HepG2 (cell line): ENCODE data around the gene ACTN1. TPM values are rescaled to one million over a fixed set of nuclear protein-coding genes. Genes with fewer than 3 reads are reported as not detected.

Experiments used
- ATAC-seq: fragments of 200-7000 bp; cut with Tn5 transposase; 3 replicates; pipeline ENCODE4 v1.9.1; 2020; ENCODE audit warnings: mild to moderate bottlenecking, moderate library complexity
- BruUV-seq: library from RNA; stranded (reverse); fragments of 400-500 nt; replicated peaks from 2 replicates; lab custom pipeline; 2021; lab: Mats Ljungman, UMichigan
- CTCF ChIA-PET: fragments of 300-600 bp; formaldehyde crosslinking; extraction: SDS; loops from one replicate; lab custom pipeline; 2021; ENCODE audit warnings: low total read pairs, inconsistent platforms, low intra/inter-chr PET ratio; lab: Yijun Ruan, JAX
- POLR2A ChIA-PET: fragments of 350-600 bp; sonication (Branson Sonifier 250); formaldehyde crosslinking; loops from one replicate; lab custom pipeline; 2020; ENCODE audit warnings: antibody characterized with exemption, inconsistent platforms; lab: Yijun Ruan, JAX
- DNase-seq: peaks from one replicate; pipeline ENCODE4 v3.0.0-alpha.2; 2015; ENCODE audit warnings: low spot score
- FAIRE-seq: peaks from 3 replicates; lab custom pipeline; 2011; peaks lifted over from hg19 to GRCh38; lab: Jason Lieb, UNC
- H2AFZ ChIP-seq: one replicate; pipeline ENCODE4 v1.6.1; 2011; ENCODE audit warnings: low read length, inconsistent platforms
- H3K27ac ChIP-seq: fragments of 300-600 bp; 3 replicates; pipeline ENCODE4 v1.8.0; 2011; ENCODE audit warnings: mixed run types, mild to moderate bottlenecking, mixed read lengths, low read length, inconsistent platforms; ENCODE audit not compliant: insufficient read depth; ENCODE audit errors: extremely low read length
- H3K27me3 ChIP-seq, 2 experiments: fragments of 200-600 bp in 1 of 2; 2 replicates in 1 of 2; 3 replicates in 1 of 2; pipeline versions ENCODE4 v1.6.0 to v1.8.0; 2011; ENCODE audit warnings: low read length in 2 of 2, mild to moderate bottlenecking in 2 of 2, moderate library complexity in 2 of 2, inconsistent platforms in 1 of 2; ENCODE audit not compliant: insufficient read depth in 2 of 2, control insufficient read depth in 1 of 2
- H3K36me3 ChIP-seq, 2 experiments: fragments of 200-600 bp in 1 of 2; replicated peaks in 1 of 2; 2 replicates in 1 of 2; 3 replicates in 1 of 2; pipeline versions ENCODE4 v1.5.1 to v1.8.0; 2011; ENCODE audit warnings: low read length in 2 of 2, inconsistent platforms in 1 of 2; ENCODE audit not compliant: insufficient read depth in 2 of 2, control insufficient read depth in 1 of 2
- H3K4me1 ChIP-seq: 2 replicates; pipeline ENCODE4 v1.5.1; 2012; ENCODE audit warnings: low read length, inconsistent platforms; ENCODE audit not compliant: insufficient read depth
- H3K4me2 ChIP-seq: 2 replicates; pipeline ENCODE4 v1.6.0; 2011; ENCODE audit warnings: low read depth, low read length, inconsistent platforms
- H3K4me3 ChIP-seq, 3 experiments: fragments of 200-600 bp in 1 of 3; sonication (generic), shearing (Covaris generic) in 1 of 3; replicated peaks in 1 of 3; 2 replicates each; pipeline ENCODE4 v1.5.1; 2011 to 2016; ENCODE audit warnings: low read length in 3 of 3, inconsistent platforms in 2 of 3, low read depth in 2 of 3, mild to moderate bottlenecking in 2 of 3, control low read depth in 1 of 3, mixed read lengths in 1 of 3; ENCODE audit not compliant: insufficient read depth in 1 of 3
- H3K79me2 ChIP-seq: one replicate; pipeline ENCODE4 v1.6.1; 2011; ENCODE audit warnings: low read length, inconsistent platforms; ENCODE audit not compliant: insufficient read depth
- H3K9ac ChIP-seq: 2 replicates; pipeline ENCODE4 v1.6.0; 2011; ENCODE audit warnings: mild to moderate bottlenecking, low read depth, low read length, inconsistent platforms; ENCODE audit not compliant: insufficient read depth
- H3K9me3 ChIP-seq: 2 replicates; pipeline ENCODE4 v1.5.1; 2012; ENCODE audit warnings: mild to moderate bottlenecking, low read length
- H4K20me1 ChIP-seq: 2 replicates; pipeline ENCODE4 v1.6.0; 2011; ENCODE audit warnings: inconsistent platforms, mild to moderate bottlenecking, low read length, moderate library complexity; ENCODE audit not compliant: insufficient read depth
- JUND ChIP-seq: sonication (generic); formaldehyde crosslinking; IDR thresholded peaks from 2 replicates; pipeline ENCODE4 v1.8.0; 2022; ENCODE audit warnings: mild to moderate bottlenecking, missing genetic modification reagents
- LCORL ChIP-seq, 2 experiments: fragments of 450-650 bp in 1 of 2; sonication (generic) in 1 of 2; formaldehyde crosslinking in 1 of 2; IDR thresholded peaks; 2 replicates each; pipeline versions ENCODE4 v1.5.0 to v1.6.1; 2017 to 2020; ENCODE audit warnings: antibody characterized with exemption in 1 of 2, missing genetic modification reagents in 1 of 2
- NFRKB ChIP-seq: fragments of 450-650 bp; IDR thresholded peaks from 2 replicates; pipeline ENCODE4 v1.6.1; 2017
- RBM22 ChIP-seq: fragments of 200-400 bp; formaldehyde crosslinking; optimal IDR thresholded peaks from 2 replicates; pipeline ENCODE3; 2017; ENCODE audit warnings: mild to moderate bottlenecking, low read length, moderate library complexity
- SMAD9 ChIP-seq: sonication (generic); formaldehyde crosslinking; IDR thresholded peaks from 2 replicates; pipeline ENCODE4 v1.5.1; 2020; ENCODE audit warnings: mild to moderate bottlenecking, missing genetic modification reagents
- U2AF1 ChIP-seq: fragments of 200-400 bp; formaldehyde crosslinking; optimal IDR thresholded peaks from 2 replicates; pipeline ENCODE3; 2017; ENCODE audit warnings: mild to moderate bottlenecking, low read depth, low read length
- ZBTB33 ChIP-seq: sonication (generic); formaldehyde crosslinking; IDR thresholded peaks from 2 replicates; pipeline ENCODE4 v1.4.0; 2020; ENCODE audit warnings: missing genetic modification reagents
- ZNF510 ChIP-seq: sonication (generic); formaldehyde crosslinking; IDR thresholded peaks from 2 replicates; pipeline ENCODE4 v1.4.0; 2020; ENCODE audit warnings: low read depth, mild to moderate bottlenecking, missing genetic modification reagents
- ZNF816 ChIP-seq: sonication (generic); formaldehyde crosslinking; IDR thresholded peaks from 2 replicates; pipeline ENCODE4 v1.8.0; 2022; ENCODE audit warnings: missing genetic modification reagents, mild to moderate bottlenecking, borderline replicate concordance
- ZNF879 ChIP-seq: sonication (generic); formaldehyde crosslinking; IDR thresholded peaks from 2 replicates; pipeline ENCODE4 v1.8.1; 2023; ENCODE audit warnings: missing genetic modification reagents
- WGBS: methylation state at CpG from one replicate; pipeline ENCODE4 v1.1.6; 2017; ENCODE audit warnings: low lambda C conversion rate; 5-methylcytosine and 5-hydroxymethylcytosine counted together
- in situ Hi-C: cut with HindIII; loops from 2 replicates; pipeline ENCODE4 v1.10.0; 2017; ENCODE audit warnings: low pct_unique_long_range_greater_than_20kb; ENCODE audit not compliant: extremely low pct_ligation_motif_present
- intact Hi-C: fragments of 100-400 bp; cut with micrococcal nuclease; formaldehyde crosslinking; loops from one replicate; pipeline ENCODE4 v1.10.0; 2022; ENCODE audit not compliant: unreplicated experiment
- polyA plus RNA-seq, 8 experiments: library from polyadenylated mRNA; depleted of rRNA in 3 of 8; stranded (reverse) in 7 of 8; unstranded in 1 of 8; fragments of >200 nt; fragmentation: Illumina TruSeq in 4 of 8; extraction: Trizol in 4 of 8; gene quantifications; 2 replicates each; pipeline versions ENCODE4 v1.2.1 to v1.2.3, GENCODE V29; 2011 to 2016; ENCODE audit warnings: low read depth in 4 of 8, missing spikeins in 1 of 8, mixed read lengths in 1 of 8; ENCODE audit not compliant: insufficient read depth in 1 of 8
- total RNA-seq, 5 experiments: library from RNA; depleted of rRNA; stranded (reverse); fragments of >200 nt; fragmentation: Illumina TruSeq; extraction: Trizol; gene quantifications; 2 replicates each; pipeline ENCODE4 v1.2.3, GENCODE V29; 2016; ENCODE audit warnings: low read depth in 1 of 5
- TF ChIP-seq, protein P1 (sequence below): sonication (generic); formaldehyde crosslinking; conservative IDR thresholded peaks from 2 replicates; pipeline ENCODE4 v1.8.0; 2022; ENCODE audit warnings: low read depth, missing genetic modification reagents
- TF ChIP-seq, protein P2 (sequence below): sonication (generic); formaldehyde crosslinking; IDR thresholded peaks from 2 replicates; pipeline ENCODE4 v1.4.0; 2020; ENCODE audit warnings: missing genetic modification reagents, borderline replicate concordance

The ACTN1 gene
- total and polyA plus RNA-seq, 2 of the 13 experiments (the other 11 are each of a cell fraction or from before 2014, with no cell fraction given) = 58.6 to 162 TPM

DNA sequence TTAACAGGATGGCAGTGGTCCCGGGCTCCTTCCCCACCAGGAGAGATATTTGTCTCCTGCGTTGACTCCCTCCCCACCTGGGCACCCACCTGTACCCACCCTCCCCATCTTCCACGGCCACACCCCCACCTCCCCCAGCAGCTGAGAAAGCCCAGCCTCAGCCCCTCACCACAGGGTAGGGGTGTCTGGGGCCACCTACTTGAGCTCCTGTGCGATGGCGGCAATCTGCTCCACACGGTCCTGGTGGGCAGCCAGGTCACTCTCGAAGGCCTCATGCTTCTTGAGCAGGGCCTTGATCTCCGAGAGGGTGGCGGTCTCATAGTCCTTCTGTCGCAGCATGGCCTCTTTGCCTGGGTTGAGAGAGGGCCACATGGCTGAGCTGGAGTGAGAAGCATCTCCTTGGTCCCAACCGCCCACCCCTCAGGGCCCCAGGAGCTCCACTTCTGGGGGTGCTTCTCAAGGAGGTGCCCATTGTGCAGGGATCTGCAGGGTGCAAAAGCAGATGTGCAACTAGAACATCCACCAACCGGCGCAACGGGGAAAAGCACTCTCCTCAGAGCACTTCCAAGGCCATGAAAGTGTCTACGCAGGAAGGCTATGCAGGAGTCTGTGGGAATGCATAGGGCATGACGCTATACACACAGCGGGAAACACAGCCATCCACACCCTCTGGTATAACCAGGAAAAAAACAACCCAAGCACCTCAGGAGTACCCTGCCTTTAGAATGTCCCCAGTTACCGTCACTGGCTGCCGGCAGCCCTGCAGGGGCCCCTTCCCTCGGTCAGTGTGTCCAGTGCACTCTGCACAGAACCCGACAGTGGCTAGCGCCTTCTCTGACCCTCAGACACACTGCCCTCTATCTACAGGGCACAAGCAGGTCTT, 93.6 kb downstream of the ACTN1 start (continued):
- peak; percentile 73 for TF ChIP-seq ZBTB33
- no peak for TF ChIP-seq ZNF816 (CRISPR knock-in tag)
- TF ChIP-seq NFRKB = no peak
- TF ChIP-seq ZNF510 (CRISPR knock-in tag) = no peak
- TF ChIP-seq ZNF879 (CRISPR knock-in tag) = no peak

GRCh38 chr14:68884031-68885030, 94.8 kb downstream of the ACTN1 start:
- 70% methylated on average over 3 of the region's 10 CpGs for WGBS
- H3K9ac ChIP-seq = no peak overlapping the region
- DNase-seq (peak; percentile 44), ATAC-seq (peak; percentile 34), FAIRE-seq (no peak)
- H4K20me1 ChIP-seq = no peaks in the 10 kb centered on the region
- H3K79me2 ChIP-seq = no peaks in the 10 kb centered on the region
- ChIA-PET CTCF (no interaction called here), POLR2A (no interaction called here)
- peaks cover 40% of the 10 kb centered on the region for H3K4me1 ChIP-seq
- H2AFZ ChIP-seq = no peak overlapping the region
- in situ Hi-C loops (no loop called here), intact Hi-C loops (no loop called here)
- H3K27me3 ChIP-seq = no peaks in the 10 kb centered on the region
- no peak overlapping the region for H3K4me3 ChIP-seq
- peaks cover 53 to 83% of the 10 kb centered on the region in 2 experiments for H3K36me3 ChIP-seq
- H3K27ac ChIP-seq = peak overlapping the region; percentile 24
- H3K9me3 ChIP-seq = no peaks in the 10 kb centered on the region
- no peak overlapping the region for H3K4me2 ChIP-seq
- no TSS peak for BruUV-seq
- TF ChIP-seq LCORL (IDR thresholded peaks at IDR 0.05) = no peak
- TF ChIP-seq LCORL (CRISPR knock-in tag; IDR thresholded peaks at IDR 0.05) = 0 out of 2 replicates have a peak, but pooled peaks have one; percentile 37
- TF ChIP-seq U2AF1 = no peak
- TF ChIP-seq JUND (CRISPR knock-in tag) = peak; percentile 23; the same call in 1 of the 2 replicates
- TF ChIP-seq RBM22 = peak; percentile 72
- no peak for TF ChIP-seq SMAD9 (CRISPR knock-in tag)
- TF ChIP-seq, protein P1, sequence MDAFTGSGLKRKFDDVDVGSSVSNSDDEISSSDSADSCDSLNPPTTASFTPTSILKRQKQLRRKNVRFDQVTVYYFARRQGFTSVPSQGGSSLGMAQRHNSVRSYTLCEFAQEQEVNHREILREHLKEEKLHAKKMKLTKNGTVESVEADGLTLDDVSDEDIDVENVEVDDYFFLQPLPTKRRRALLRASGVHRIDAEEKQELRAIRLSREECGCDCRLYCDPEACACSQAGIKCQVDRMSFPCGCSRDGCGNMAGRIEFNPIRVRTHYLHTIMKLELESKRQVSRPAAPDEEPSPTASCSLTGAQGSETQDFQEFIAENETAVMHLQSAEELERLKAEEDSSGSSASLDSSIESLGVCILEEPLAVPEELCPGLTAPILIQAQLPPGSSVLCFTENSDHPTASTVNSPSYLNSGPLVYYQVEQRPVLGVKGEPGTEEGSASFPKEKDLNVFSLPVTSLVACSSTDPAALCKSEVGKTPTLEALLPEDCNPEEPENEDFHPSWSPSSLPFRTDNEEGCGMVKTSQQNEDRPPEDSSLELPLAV (CRISPR knock-in tag) = no peak
- TF ChIP-seq, protein P2, sequence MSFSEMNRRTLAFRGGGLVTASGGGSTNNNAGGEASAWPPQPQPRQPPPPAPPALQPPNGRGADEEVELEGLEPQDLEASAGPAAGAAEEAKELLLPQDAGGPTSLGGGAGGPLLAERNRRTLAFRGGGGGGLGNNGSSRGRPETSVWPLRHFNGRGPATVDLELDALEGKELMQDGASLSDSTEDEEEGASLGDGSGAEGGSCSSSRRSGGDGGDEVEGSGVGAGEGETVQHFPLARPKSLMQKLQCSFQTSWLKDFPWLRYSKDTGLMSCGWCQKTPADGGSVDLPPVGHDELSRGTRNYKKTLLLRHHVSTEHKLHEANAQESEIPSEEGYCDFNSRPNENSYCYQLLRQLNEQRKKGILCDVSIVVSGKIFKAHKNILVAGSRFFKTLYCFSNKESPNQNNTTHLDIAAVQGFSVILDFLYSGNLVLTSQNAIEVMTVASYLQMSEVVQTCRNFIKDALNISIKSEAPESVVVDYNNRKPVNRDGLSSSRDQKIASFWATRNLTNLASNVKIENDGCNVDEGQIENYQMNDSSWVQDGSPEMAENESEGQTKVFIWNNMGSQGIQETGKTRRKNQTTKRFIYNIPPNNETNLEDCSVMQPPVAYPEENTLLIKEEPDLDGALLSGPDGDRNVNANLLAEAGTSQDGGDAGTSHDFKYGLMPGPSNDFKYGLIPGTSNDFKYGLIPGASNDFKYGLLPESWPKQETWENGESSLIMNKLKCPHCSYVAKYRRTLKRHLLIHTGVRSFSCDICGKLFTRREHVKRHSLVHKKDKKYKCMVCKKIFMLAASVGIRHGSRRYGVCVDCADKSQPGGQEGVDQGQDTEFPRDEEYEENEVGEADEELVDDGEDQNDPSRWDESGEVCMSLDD (CRISPR knock-in tag) = no peak
